T-cell (primary cell): ENCODE data around the gene APELA. TPM values are rescaled to one million over a fixed set of nuclear protein-coding genes. Genes with fewer than 3 reads are reported as not detected.

Experiments
- ATAC-seq, 4 experiments: fragments of 200-7000 bp in 3 of 4; fragments of 150-1000 bp in 1 of 4; cut with Tn5 transposase; replicated peaks in 1 of 4; 1 replicate in 3 of 4; 2 replicates in 1 of 4; pipeline ENCODE4 v1.10.0; 2021; ENCODE audit warnings: moderate library complexity in 3 of 4, mild to moderate bottlenecking in 2 of 4, moderate number of reproducible peaks in 1 of 4
- CTCF ChIA-PET, 2 donors: fragments of 300-600 bp; sonication (Branson Sonifier 250); formaldehyde crosslinking; loops; one replicate each; lab custom pipeline; 2022; ENCODE audit warnings: antibody characterized with exemption in 2 of 2; lab: Charles Lee
- POLR2A ChIA-PET, 2 donors: fragments of 300-600 bp; sonication (Branson Sonifier 250); formaldehyde crosslinking; loops; one replicate each; lab custom pipeline; 2022; ENCODE audit warnings: antibody characterized with exemption in 2 of 2; lab: Charles Lee
- DNase-seq, 35 experiments: peaks; one replicate each; pipeline versions ENCODE4 v3.0.0 to v3.0.0-alpha.2; 2013 to 2023
- H3K27ac ChIP-seq: one replicate; pipeline ENCODE4 v1.5.1; 2013; ENCODE audit warnings: low read length
- H3K27me3 ChIP-seq, 2 experiments: replicated peaks in 1 of 2; 1 replicate in 1 of 2; 2 replicates in 1 of 2; pipeline versions ENCODE4 v1.6.1 to v1.7.0; 2013; ENCODE audit warnings: low read length in 1 of 2, mixed read lengths in 1 of 2; ENCODE audit not compliant: control insufficient read depth in 2 of 2, insufficient read depth in 2 of 2; ENCODE audit errors: extremely low read depth in 1 of 2
- H3K36me3 ChIP-seq, 2 donors: 1 replicate in 1 of 2; 2 replicates in 1 of 2; pipeline versions ENCODE4 v1.6.1 to v1.7.0; 2013; ENCODE audit warnings: low read length in 1 of 2; ENCODE audit not compliant: control insufficient read depth in 2 of 2, insufficient read depth in 1 of 2; ENCODE audit errors: extremely low read depth in 1 of 2
- H3K4me1 ChIP-seq, 2 experiments: 1 replicate in 1 of 2; 2 replicates in 1 of 2; pipeline versions ENCODE4 v1.6.1 to v1.7.0; 2013; ENCODE audit warnings: low read length in 2 of 2, mixed read lengths in 1 of 2; ENCODE audit not compliant: insufficient read depth in 2 of 2, control insufficient read depth in 1 of 2; ENCODE audit errors: extremely low read depth in 1 of 2
- H3K4me3 ChIP-seq, 2 donors: 1 replicate in 1 of 2; 2 replicates in 1 of 2; pipeline versions ENCODE4 v1.5.1 to v1.7.0; 2013; ENCODE audit warnings: mild to moderate bottlenecking in 2 of 2, low read length in 1 of 2, moderate library complexity in 1 of 2; ENCODE audit not compliant: control insufficient read depth in 1 of 2; ENCODE audit errors: extremely low read depth in 1 of 2
- H3K9me3 ChIP-seq: 2 replicates; pipeline ENCODE4 v1.7.0; 2013
- H3K27ac Mint-ChIP-seq, 2 donors: one replicate each; pipeline ENCODE4 v1.8.0; 2020 to 2021; ENCODE audit warnings: mild to moderate bottlenecking in 2 of 2, mixed read lengths in 2 of 2
- H3K27me3 Mint-ChIP-seq, 2 donors: one replicate each; pipeline ENCODE4 v1.8.0; 2021 to 2022; ENCODE audit warnings: mixed read lengths in 2 of 2
- H3K36me3 Mint-ChIP-seq: one replicate; pipeline ENCODE4 v1.8.0; 2021; ENCODE audit warnings: mixed read lengths
- H3K4me1 Mint-ChIP-seq, 3 donors: one replicate each; pipeline ENCODE4 v1.8.0; 2020 to 2022; ENCODE audit warnings: mixed read lengths in 3 of 3, mild to moderate bottlenecking in 1 of 3
- H3K4me3 Mint-ChIP-seq, 3 donors: one replicate each; pipeline ENCODE4 v1.8.0; 2020 to 2022; ENCODE audit warnings: mild to moderate bottlenecking in 3 of 3, mixed read lengths in 3 of 3, moderate library complexity in 3 of 3
- H3K9me3 Mint-ChIP-seq, 3 donors: one replicate each; pipeline ENCODE4 v1.8.0; 2020 to 2022; ENCODE audit warnings: mixed read lengths in 3 of 3
- WGBS: methylation state at CpG from one replicate; pipeline ENCODE4 v1.1.5; 2013; ENCODE audit warnings: missing lambda C conversion rate; ENCODE audit not compliant: insufficient coverage; 5-methylcytosine and 5-hydroxymethylcytosine counted together
- total RNA-seq, 35 experiments: library from RNA in 6 of 35; stranded (reverse) in 6 of 35; fragments of 120-200 nt in 1 of 35; gene quantifications; one replicate each; pipeline versions ENCODE4 v1.2.1 to v1.2.4 and lab custom pipeline; 2013 to 2026

The APELA gene
- total RNA-seq, 5 donors from 2014 or later (not counting 1 experiment from before 2014, with no cell fraction given): not detected

DNA sequence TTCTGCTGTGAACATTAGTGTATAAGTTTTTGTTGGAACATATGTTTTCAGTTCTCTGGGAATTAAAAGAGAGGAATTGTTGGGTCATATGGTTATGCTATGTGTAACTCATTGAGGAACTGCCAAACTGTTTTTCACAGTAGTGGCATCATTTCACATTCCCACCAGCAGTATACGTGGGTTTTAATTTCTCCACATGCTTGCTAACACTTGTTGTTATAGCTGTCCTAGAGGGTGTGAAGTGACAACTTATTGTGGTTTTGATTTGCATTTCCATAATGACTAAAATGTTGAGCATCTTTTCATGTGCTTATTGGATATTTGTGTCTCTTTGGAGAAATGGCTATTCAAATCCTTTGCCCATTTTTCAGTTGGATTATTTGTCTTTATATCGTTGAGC lies 13.7 kb downstream of the APELA start:
- Histone ChIP-seq H3K9me3 (no peaks in the 10 kb centered on the region), H3K4me3 (no peak overlapping the region), H3K4me1 (no peaks in the 10 kb centered on the region), H3K27me3 (peaks cover 0 to 5% of the 10 kb centered on the region in 2 experiments), H3K36me3 (no peaks in the 10 kb centered on the region), H3K27ac (no peak overlapping the region)
- no peak for DNase-seq
- H3K9me3 Mint-ChIP-seq: no peaks in the 10 kb centered on the region
- POLR2A ChIA-PET: interaction anchor here in 1 of 2 donors (0.5 kb wide), 1 partner anchor 11 kb away, joined by 5 read pairs; no protein-coding TSS in a partner anchor
- no peak overlapping the region for H3K4me3 Mint-ChIP-seq
- 100% methylated on average over 1 of the region's 2 CpGs for WGBS
- CTCF ChIA-PET: no interaction called here
- H3K4me1 Mint-ChIP-seq: no peaks in the 10 kb centered on the region
- no peak for ATAC-seq
- no peaks in the 10 kb centered on the region for H3K36me3 Mint-ChIP-seq
- peaks cover 6 to 12% of the 10 kb centered on the region in 2 donors for H3K27me3 Mint-ChIP-seq
- H3K27ac Mint-ChIP-seq: no peak overlapping the region

- Histone ChIP-seq H3K36me3 (no peaks in the 10 kb centered on the region), H3K27me3 (peaks cover 0 to 5% of the 10 kb centered on the region in 2 experiments), H3K9me3 (no peaks in the 10 kb centered on the region), H3K27ac (no peak overlapping the region), H3K4me3 (no peak overlapping the region), H3K4me1 (no peaks in the 10 kb centered on the region)
- DNase-seq (no peak), ATAC-seq (no peak)
- H3K9me3 Mint-ChIP-seq: no peaks in the 10 kb centered on the region
- H3K4me3 Mint-ChIP-seq: no peak overlapping the region
- no peaks in the 10 kb centered on the region for H3K4me1 Mint-ChIP-seq
- no peak overlapping the region for H3K27ac Mint-ChIP-seq
- H3K27me3 Mint-ChIP-seq: peaks cover 6 to 12% of the 10 kb centered on the region in 2 donors
- 90% methylated on average over 2 of the region's 3 CpGs for whole genome bisulfite sequencing
- no peaks in the 10 kb centered on the region for H3K36me3 Mint-ChIP-seq
- CTCF ChIA-PET: no interaction called here
- POLR2A ChIA-PET: no interaction called here
Observed at GRCh38 chr4:164892018-164892417, 15.0 kb downstream of the APELA start.

GRCh38 chr4:164894702-164895101 lies 17.7 kb downstream of the APELA start:
- POLR2A ChIA-PET: no interaction called here
- Mint-ChIP-seq H3K9me3 (no peaks in the 10 kb centered on the region), H3K4me1 (no peaks in the 10 kb centered on the region), H3K27me3 (peaks cover 6 to 8% of the 10 kb centered on the region in 2 donors), H3K36me3 (no peaks in the 10 kb centered on the region), H3K4me3 (no peak overlapping the region), H3K27ac (no peak overlapping the region)
- no peaks in the 10 kb centered on the region for H3K9me3 ChIP-seq
- no peaks in the 10 kb centered on the region for H3K4me1 ChIP-seq
- no peak for ATAC-seq
- DNase-seq: no peak
- CTCF ChIA-PET: no interaction called here
- H3K4me3 ChIP-seq: no peak overlapping the region
- H3K27me3 ChIP-seq: peaks cover 0 to 5% of the 10 kb centered on the region in 2 experiments
- H3K27ac ChIP-seq: no peak overlapping the region
- 85% methylated on average over 2 of the region's 3 CpGs for WGBS
- H3K36me3 ChIP-seq: no peaks in the 10 kb centered on the region

- no peak for ATAC-seq
Observed at GRCh38 chr4:164902608-164903007, 25.6 kb downstream of the APELA start.

DNA sequence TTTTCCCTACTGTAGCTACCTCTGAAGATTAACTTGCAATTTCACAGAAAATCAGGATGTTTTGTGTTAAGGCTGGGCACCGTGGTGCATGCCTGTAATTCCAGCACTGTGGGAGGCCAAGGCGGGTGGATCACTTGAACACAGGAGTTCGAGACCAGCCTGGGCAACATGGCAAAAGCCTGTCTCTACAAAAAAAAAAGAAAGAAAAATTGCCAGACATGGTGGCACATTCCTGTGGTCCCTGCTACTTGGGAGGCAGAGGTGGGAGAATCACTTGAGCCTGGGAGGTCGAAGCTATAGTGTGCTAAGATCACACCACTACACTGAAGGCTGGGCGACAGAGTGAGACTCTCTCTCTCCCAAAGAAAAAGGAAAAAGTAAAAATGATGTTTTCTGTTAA lies 27.4 kb downstream of the APELA start:
- H3K27ac Mint-ChIP-seq: no peak overlapping the region
- 92% methylated on average over 2 of the region's 5 CpGs for WGBS
- H3K4me1 Mint-ChIP-seq: no peaks in the 10 kb centered on the region
- Histone ChIP-seq H3K9me3 (no peaks in the 10 kb centered on the region), H3K27ac (no peak overlapping the region), H3K36me3 (no peaks in the 10 kb centered on the region), H3K4me3 (no peak overlapping the region), H3K27me3 (peaks cover 0 to 8% of the 10 kb centered on the region in 2 experiments), H3K4me1 (no peaks in the 10 kb centered on the region)
- ATAC-seq (no peak), DNase-seq (no peak)
- ChIA-PET POLR2A (no interaction called here), CTCF (interaction anchor here in 1 of 2 donors (0.7 kb wide), 1 partner anchor 51 kb away, joined by 3 read pairs; no protein-coding TSS in a partner anchor)
- H3K36me3 Mint-ChIP-seq: no peaks in the 10 kb centered on the region
- H3K27me3 Mint-ChIP-seq: peaks cover 0 to 10% of the 10 kb centered on the region in 2 donors
- no peaks in the 10 kb centered on the region for H3K9me3 Mint-ChIP-seq
- no peak overlapping the region for H3K4me3 Mint-ChIP-seq

More at GRCh38 chr4:164902608-164903007, 25.6 kb downstream of the APELA start:
- 100% methylated on average over 2 of the region's 5 CpGs for WGBS
- Histone ChIP-seq H3K9me3 (no peaks in the 10 kb centered on the region), H3K4me1 (no peaks in the 10 kb centered on the region), H3K36me3 (no peaks in the 10 kb centered on the region), H3K4me3 (no peak overlapping the region), H3K27ac (no peak overlapping the region), H3K27me3 (peaks cover 0 to 8% of the 10 kb centered on the region in 2 experiments)
- POLR2A ChIA-PET: no interaction called here
- H3K27me3 Mint-ChIP-seq: peaks cover 0 to 10% of the 10 kb centered on the region in 2 donors
- H3K9me3 Mint-ChIP-seq: no peaks in the 10 kb centered on the region
- H3K4me1 Mint-ChIP-seq: no peaks in the 10 kb centered on the region
- H3K4me3 Mint-ChIP-seq: no peak overlapping the region
- DNase-seq: no peak
- CTCF ChIA-PET: no interaction called here
- no peak overlapping the region for H3K27ac Mint-ChIP-seq
- no peaks in the 10 kb centered on the region for H3K36me3 Mint-ChIP-seq

DNA sequence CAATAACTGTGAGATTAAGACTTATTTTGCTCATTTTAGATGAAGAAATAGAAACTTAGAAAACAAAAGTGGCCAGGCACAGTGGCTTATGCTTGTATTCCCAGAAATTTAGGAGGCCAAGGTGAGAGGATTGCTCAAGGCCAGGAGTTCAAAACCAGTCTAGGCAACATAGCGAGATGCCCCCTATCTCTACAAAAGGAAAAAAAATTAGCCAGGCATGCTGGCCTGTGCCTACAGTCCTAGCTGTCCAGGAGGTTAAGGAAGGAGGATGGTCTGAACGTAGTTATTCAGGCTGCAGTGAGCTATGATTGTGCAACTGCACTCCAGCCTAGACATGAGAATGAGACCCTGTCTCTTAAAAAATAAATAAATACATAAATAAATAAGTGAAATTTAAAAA lies 28.0 kb downstream of the APELA start:
- CTCF ChIA-PET: no interaction called here
- Mint-ChIP-seq H3K4me1 (no peaks in the 10 kb centered on the region), H3K36me3 (no peaks in the 10 kb centered on the region), H3K27me3 (peaks cover 0 to 10% of the 10 kb centered on the region in 2 donors), H3K4me3 (no peak overlapping the region), H3K27ac (no peak overlapping the region), H3K9me3 (no peaks in the 10 kb centered on the region)
- Histone ChIP-seq H3K36me3 (no peaks in the 10 kb centered on the region), H3K4me1 (no peaks in the 10 kb centered on the region), H3K4me3 (no peak overlapping the region), H3K9me3 (no peaks in the 10 kb centered on the region), H3K27me3 (peaks cover 0 to 8% of the 10 kb centered on the region in 2 experiments), H3K27ac (no peak overlapping the region)
- no peak for ATAC-seq
- no CpG with 5 or more reads among the region's 2 CpGs for WGBS
- POLR2A ChIA-PET: interaction anchor here in 1 of 2 donors (0.7 kb wide), 1 partner anchor 458 kb away, joined by 3 read pairs; no protein-coding TSS in a partner anchor
- DNase-seq: no peak
